ENCODE results near the gene OR10H4. TPM values are rescaled to one million over a fixed set of nuclear protein-coding genes. Genes with fewer than 3 reads are reported as not detected.

OR10H4 gene
- total and polyA plus RNA-seq, 7 donors: not detected

DNA sequence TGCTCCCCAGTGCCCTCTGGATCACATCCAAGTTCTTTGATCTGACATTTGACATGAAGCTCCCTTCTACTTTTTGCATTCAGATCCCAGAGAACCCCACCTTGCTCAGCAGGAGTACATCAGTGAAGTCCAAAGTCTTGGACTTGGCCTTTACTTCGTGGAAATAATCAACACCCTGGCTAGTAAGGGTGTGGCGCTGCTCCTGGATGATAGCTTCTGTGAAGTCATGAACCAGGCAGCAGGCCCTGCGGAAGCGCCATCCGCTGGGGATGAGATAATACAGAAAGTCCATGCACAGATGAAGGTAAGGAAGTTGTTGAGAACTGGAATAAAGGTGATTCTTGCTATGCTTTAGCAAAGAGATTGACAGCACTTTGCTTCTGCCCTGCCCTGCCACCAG lies 43.2 kb downstream of the OR10H4 start:
- intact Hi-C loops (cut with DNase I): no loop called here
- H3K4me1 ChIP-seq: no peaks in the 10 kb centered on the region
- no peak overlapping the region for H3K4me3 ChIP-seq
- H3K9me3 ChIP-seq: no peaks in the 10 kb centered on the region
- no peaks in the 10 kb centered on the region for H3K27me3 ChIP-seq
- no peak overlapping the region for H3K27ac ChIP-seq
- TF ChIP-seq POLR2A (IDR thresholded peaks at IDR 0.05) (no peak), EP300 (IDR thresholded peaks at IDR 0.05) (no peak), POLR2AphosphoS5 (IDR thresholded peaks at IDR 0.05) (no peak)
- TF ChIP-seq, protein P1, sequence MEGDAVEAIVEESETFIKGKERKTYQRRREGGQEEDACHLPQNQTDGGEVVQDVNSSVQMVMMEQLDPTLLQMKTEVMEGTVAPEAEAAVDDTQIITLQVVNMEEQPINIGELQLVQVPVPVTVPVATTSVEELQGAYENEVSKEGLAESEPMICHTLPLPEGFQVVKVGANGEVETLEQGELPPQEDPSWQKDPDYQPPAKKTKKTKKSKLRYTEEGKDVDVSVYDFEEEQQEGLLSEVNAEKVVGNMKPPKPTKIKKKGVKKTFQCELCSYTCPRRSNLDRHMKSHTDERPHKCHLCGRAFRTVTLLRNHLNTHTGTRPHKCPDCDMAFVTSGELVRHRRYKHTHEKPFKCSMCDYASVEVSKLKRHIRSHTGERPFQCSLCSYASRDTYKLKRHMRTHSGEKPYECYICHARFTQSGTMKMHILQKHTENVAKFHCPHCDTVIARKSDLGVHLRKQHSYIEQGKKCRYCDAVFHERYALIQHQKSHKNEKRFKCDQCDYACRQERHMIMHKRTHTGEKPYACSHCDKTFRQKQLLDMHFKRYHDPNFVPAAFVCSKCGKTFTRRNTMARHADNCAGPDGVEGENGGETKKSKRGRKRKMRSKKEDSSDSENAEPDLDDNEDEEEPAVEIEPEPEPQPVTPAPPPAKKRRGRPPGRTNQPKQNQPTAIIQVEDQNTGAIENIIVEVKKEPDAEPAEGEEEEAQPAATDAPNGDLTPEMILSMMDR (IDR thresholded peaks at IDR 0.05): no peak
- WGBS, 2 donors: 65 to 71% methylated on average over 5 of the region's 5 CpGs
- no peaks in the 10 kb centered on the region for H3K36me3 ChIP-seq
- no peak for DNase-seq

DNA sequence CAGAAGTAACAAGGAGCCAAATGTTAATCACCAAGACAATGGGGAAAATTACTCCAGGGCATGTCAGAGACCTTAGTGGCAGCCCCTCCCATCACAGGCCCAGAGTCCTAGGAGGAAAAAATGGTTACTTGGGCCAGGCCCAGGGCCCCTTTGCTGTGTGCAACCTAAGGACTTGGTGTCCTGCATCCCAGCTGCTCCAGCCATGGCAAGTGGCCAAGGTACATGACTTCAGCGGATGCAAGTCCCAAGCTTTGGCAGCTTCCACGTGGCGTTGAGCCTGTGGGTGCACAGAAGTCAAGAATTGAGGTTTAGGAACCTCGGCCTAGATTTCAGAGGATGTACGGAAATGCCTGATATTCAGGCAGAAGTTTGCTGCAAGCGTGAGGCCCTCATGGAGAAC lies 46.7 kb downstream of the OR10H4 start:
- no peaks in the 10 kb centered on the region for H3K4me1 ChIP-seq
- TF ChIP-seq, protein P1 (IDR thresholded peaks at IDR 0.05): no peak
- TF ChIP-seq POLR2A (IDR thresholded peaks at IDR 0.05): no peak
- TF ChIP-seq POLR2AphosphoS5 (IDR thresholded peaks at IDR 0.05): no peak
- TF ChIP-seq EP300 (IDR thresholded peaks at IDR 0.05): no peak
- DNase-seq: no peak
- no peak overlapping the region for H3K27ac ChIP-seq
- no peaks in the 10 kb centered on the region for H3K9me3 ChIP-seq
- WGBS, 2 donors: 70 to 77% methylated on average over 6 of the region's 6 CpGs
- intact Hi-C loops (cut with DNase I): no loop called here
- H3K27me3 ChIP-seq: no peaks in the 10 kb centered on the region
- H3K4me3 ChIP-seq: no peak overlapping the region
- H3K36me3 ChIP-seq: no peaks in the 10 kb centered on the region

DNA sequence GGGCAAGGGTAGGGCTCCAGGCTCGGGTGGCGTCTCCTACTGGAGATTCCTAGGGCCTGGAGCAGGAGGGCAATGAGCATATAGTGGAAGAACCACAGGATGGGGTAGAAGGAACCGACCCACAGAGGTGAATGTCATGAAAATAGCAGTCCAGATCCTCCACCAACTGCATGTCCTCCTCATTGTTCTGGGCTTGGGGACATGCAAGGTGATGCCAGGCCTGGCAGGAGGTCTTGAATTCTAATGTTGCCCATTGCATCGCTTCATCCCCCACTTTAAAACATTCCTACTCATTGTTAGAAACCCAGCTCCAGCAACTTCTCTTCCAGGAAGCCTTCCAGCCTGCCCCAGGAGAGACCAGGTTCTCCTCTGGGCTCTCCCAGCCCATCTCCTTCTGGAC lies 49.4 kb downstream of the OR10H4 start:
- intact Hi-C loops (cut with DNase I): no loop called here
- peaks cover 0 to 21% (median 15%) of the 10 kb centered on the region in 4 donors for H3K4me1 ChIP-seq
- no peak for DNase-seq
- H3K27me3 ChIP-seq: no peaks in the 10 kb centered on the region
- H3K9me3 ChIP-seq: no peaks in the 10 kb centered on the region
- no peak overlapping the region for H3K27ac ChIP-seq
- WGBS, 2 donors: 86 to 89% methylated on average over 4 of the region's 4 CpGs
- TF ChIP-seq, protein P1 (IDR thresholded peaks at IDR 0.05): no peak
- TF ChIP-seq EP300 (IDR thresholded peaks at IDR 0.05) (no peak), POLR2A (IDR thresholded peaks at IDR 0.05) (no peak), POLR2AphosphoS5 (IDR thresholded peaks at IDR 0.05) (no peak)
- no peaks in the 10 kb centered on the region for H3K36me3 ChIP-seq
- no peak overlapping the region for H3K4me3 ChIP-seq

Other genes with a start within 250 kb of the OR10H4 start
- not detected for gene OR10H2, start 221.0 kb upstream of the OR10H4 start, total RNA-seq
- not detected for gene OR10H2, start 221.0 kb upstream of the OR10H4 start, polyA plus RNA-seq
- not detected for gene OR10H3, start 211.0 kb upstream of the OR10H4 start, total RNA-seq
- not detected for gene OR10H3, start 211.0 kb upstream of the OR10H4 start, polyA plus RNA-seq
- gene OR10H5, start 161.3 kb upstream of the OR10H4 start, total RNA-seq: not detected
- gene OR10H5, start 161.3 kb upstream of the OR10H4 start, polyA plus RNA-seq: under 1 TPM in 1 of 3 donors, not detected in 2; under 0.01 TPM
- gene OR10H1, start 133.3 kb upstream of the OR10H4 start, total RNA-seq: not detected
- not detected for gene OR10H1, start 133.3 kb upstream of the OR10H4 start, polyA plus RNA-seq
- not detected for gene CYP4F2, start 50.9 kb upstream of the OR10H4 start, total RNA-seq
- 1 to 10 TPM; 1.2 to 2.2 (median 1.8) TPM for gene CYP4F2, start 50.9 kb upstream of the OR10H4 start, polyA plus RNA-seq
- under 1 TPM in 2 of 4 donors, not detected in 2; 0.66 to 0.68 TPM for gene CYP4F11, start 14.5 kb upstream of the OR10H4 start, total RNA-seq
- gene CYP4F11, start 14.5 kb upstream of the OR10H4 start, polyA plus RNA-seq: 1 to 10 TPM in 1 of 3 donors, under 1 TPM in 1, not detected in 1; 0.10 to 1.8 TPM
- 100 to 1,000 TPM; 222 to 826 (median 353) TPM for gene TPM4, start 127.5 kb downstream of the OR10H4 start, total RNA-seq
- 100 to 1,000 TPM; 313 to 464 (median 374) TPM for gene TPM4, start 127.5 kb downstream of the OR10H4 start, polyA plus RNA-seq
- 10 to 100 TPM; 32.8 to 43.9 (median 34.9) TPM for gene RAB8A, start 162.9 kb downstream of the OR10H4 start, total RNA-seq
- gene RAB8A, start 162.9 kb downstream of the OR10H4 start, polyA plus RNA-seq: 100 to 1,000 TPM in 1 of 3 donors, 10 to 100 TPM in 2; 64.3 to 126 (median 79.4) TPM
- 1 to 10 TPM in 2 of 4 donors, not detected in 2; 2.5 to 3.3 TPM for gene HSH2D, start 194.7 kb downstream of the OR10H4 start, total RNA-seq
- gene HSH2D, start 194.7 kb downstream of the OR10H4 start, polyA plus RNA-seq: 10 to 100 TPM; 14.4 to 40.0 (median 22.9) TPM
- gene CIB3, start 224.5 kb downstream of the OR10H4 start, total RNA-seq: not detected
- gene CIB3, start 224.5 kb downstream of the OR10H4 start, polyA plus RNA-seq: under 1 TPM in 1 of 3 donors, not detected in 2; 0.69 TPM
- gene FAM32A, start 236.4 kb downstream of the OR10H4 start, total RNA-seq: 10 to 100 TPM; 86.9 to 97.7 (median 92.5) TPM
- 100 to 1,000 TPM in 2 of 3 donors, 10 to 100 TPM in 1; 90.2 to 239 (median 156) TPM for gene FAM32A, start 236.4 kb downstream of the OR10H4 start, polyA plus RNA-seq
- 10 to 100 TPM; 57.1 to 63.7 (median 60.8) TPM for gene AP1M1, start 248.9 kb downstream of the OR10H4 start, total RNA-seq
- 10 to 100 TPM; 18.7 to 37.8 (median 20.4) TPM for gene AP1M1, start 248.9 kb downstream of the OR10H4 start, polyA plus RNA-seq